ENCODE data around the gene CANX. TPM values are rescaled to one million over a fixed set of nuclear protein-coding genes. Genes with fewer than 3 reads are reported as not detected.

The CANX gene
- total RNA-seq, 1 donor from 2014 or later = 695 TPM

GRCh38 chr5:179776411-179776938 is 77.7 kb downstream of the CANX start:
- no peak for DNase-seq (ENCODE audit: low spot score)
- Mint-ChIP-seq H3K9me3 (ENCODE audit: low read depth) (no peaks in the 10 kb centered on the region), H3K27me3 (ENCODE audit: low read depth) (no peaks in the 10 kb centered on the region), H3K4me3 (ENCODE audit: unreplicated experiment) (no peak overlapping the region), H3K27ac (ENCODE audit: unreplicated experiment) (no peak overlapping the region), H3K36me3 (ENCODE audit: low read depth) (peaks cover 37% of the 10 kb centered on the region), H3K4me1 (ENCODE audit: low read depth) (no peaks in the 10 kb centered on the region)
- no peak for TF ChIP-seq CTCF (IDR thresholded peaks at IDR 0.05)

DNA sequence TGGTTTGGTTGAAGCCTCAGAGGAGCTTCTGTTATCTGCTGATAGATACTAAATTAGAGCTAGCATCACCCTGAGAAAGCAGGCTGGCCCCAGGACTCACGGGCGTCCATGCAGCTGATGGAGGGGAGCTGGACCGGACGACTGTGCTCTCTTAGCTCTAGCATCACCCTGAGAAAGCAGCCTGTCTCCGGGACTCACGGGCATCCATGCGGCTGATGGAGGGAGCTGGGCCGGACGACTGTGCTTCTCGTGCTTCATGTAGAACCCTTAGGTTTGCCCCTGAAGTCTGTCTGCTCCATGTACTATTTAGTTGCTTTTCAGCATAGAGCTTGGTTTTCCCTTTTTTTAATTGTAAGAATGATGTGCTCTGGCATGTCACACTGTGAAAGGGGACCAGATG is 78.7 kb downstream of the CANX start:
- no peak for DNase-seq (ENCODE audit: low spot score)
- Mint-ChIP-seq H3K36me3 (ENCODE audit: low read depth) (peaks cover 34% of the 10 kb centered on the region), H3K27ac (ENCODE audit: unreplicated experiment) (no peak overlapping the region), H3K4me1 (ENCODE audit: low read depth) (no peaks in the 10 kb centered on the region), H3K9me3 (ENCODE audit: low read depth) (no peaks in the 10 kb centered on the region), H3K27me3 (ENCODE audit: low read depth) (no peaks in the 10 kb centered on the region), H3K4me3 (ENCODE audit: unreplicated experiment) (no peak overlapping the region)
- TF ChIP-seq CTCF (IDR thresholded peaks at IDR 0.05) = no peak

GRCh38 chr5:179777909-179778308 is 79.1 kb downstream of the CANX start:
- Mint-ChIP-seq H3K27me3 (ENCODE audit: low read depth) (no peaks in the 10 kb centered on the region), H3K4me1 (ENCODE audit: low read depth) (no peaks in the 10 kb centered on the region), H3K9me3 (ENCODE audit: low read depth) (no peaks in the 10 kb centered on the region), H3K36me3 (ENCODE audit: low read depth) (peaks cover 31% of the 10 kb centered on the region), H3K27ac (ENCODE audit: unreplicated experiment) (no peak overlapping the region), H3K4me3 (ENCODE audit: unreplicated experiment) (no peak overlapping the region)
- DNase-seq (ENCODE audit: low spot score) = no peak
- TF ChIP-seq CTCF (IDR thresholded peaks at IDR 0.05) = no peak

DNA sequence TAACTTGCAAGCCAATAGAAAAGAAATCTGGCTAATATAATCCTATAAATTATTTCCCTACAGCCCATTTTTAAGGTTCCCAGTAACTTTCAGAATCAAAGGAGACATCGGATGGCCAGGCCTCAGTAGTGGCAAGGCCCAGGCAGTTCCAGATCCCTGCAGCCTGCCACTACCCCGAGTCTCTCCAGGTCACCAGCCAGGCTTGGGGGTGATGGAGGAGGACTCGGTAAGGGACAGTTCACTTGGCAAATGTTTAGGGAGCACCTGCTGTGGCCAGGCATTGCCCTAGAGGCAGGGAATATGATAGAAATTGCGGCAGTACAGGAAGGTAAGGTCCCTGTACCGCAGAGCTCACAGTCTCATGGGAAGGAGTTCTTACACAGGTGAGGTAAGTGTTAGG is 79.8 kb downstream of the CANX start:
- Mint-ChIP-seq H3K4me1 (ENCODE audit: low read depth) (no peaks in the 10 kb centered on the region), H3K27ac (ENCODE audit: unreplicated experiment) (no peak overlapping the region), H3K27me3 (ENCODE audit: low read depth) (no peaks in the 10 kb centered on the region)

DNA sequence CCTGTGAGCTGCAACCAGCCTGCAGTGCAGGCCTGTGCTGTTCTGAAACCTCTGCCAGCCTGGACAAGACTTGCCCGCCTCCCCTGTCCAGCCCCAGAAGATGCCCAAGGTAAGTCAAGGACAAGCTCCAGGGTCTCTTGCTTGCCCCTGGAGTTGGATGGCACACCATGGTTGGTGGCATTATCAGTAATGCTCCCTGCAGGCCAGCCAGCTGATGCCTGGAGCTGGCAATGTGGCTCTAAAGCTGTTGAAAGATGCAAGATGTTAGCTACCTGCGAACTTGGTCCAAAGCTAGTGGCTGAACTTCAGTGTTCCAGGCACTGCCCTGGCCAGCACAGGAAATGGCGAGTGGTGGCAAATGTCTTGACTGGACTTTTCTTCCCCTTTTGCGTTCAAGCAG is 81.1 kb downstream of the CANX start:
- no peaks in the 10 kb centered on the region for H3K4me1 Mint-ChIP-seq (ENCODE audit: low read depth)
- H3K9me3 Mint-ChIP-seq (ENCODE audit: low read depth) = no peaks in the 10 kb centered on the region
- no peak for TF ChIP-seq CTCF (IDR thresholded peaks at IDR 0.05)
- no peaks in the 10 kb centered on the region for H3K27me3 Mint-ChIP-seq (ENCODE audit: low read depth)
- H3K36me3 Mint-ChIP-seq (ENCODE audit: low read depth) = peaks cover 20% of the 10 kb centered on the region
- DNase-seq (ENCODE audit: low spot score) = no peak
- H3K4me3 Mint-ChIP-seq (ENCODE audit: unreplicated experiment) = no peak overlapping the region
- H3K27ac Mint-ChIP-seq (ENCODE audit: unreplicated experiment) = no peak overlapping the region

More for the DNA sequence above, 79.8 kb downstream of the CANX start:
- no peak overlapping the region for H3K4me3 Mint-ChIP-seq (ENCODE audit: unreplicated experiment)
- no peaks in the 10 kb centered on the region for H3K9me3 Mint-ChIP-seq (ENCODE audit: low read depth)
- H3K36me3 Mint-ChIP-seq (ENCODE audit: low read depth) = peaks cover 25% of the 10 kb centered on the region
- no peak for TF ChIP-seq CTCF (IDR thresholded peaks at IDR 0.05)
- DNase-seq (ENCODE audit: low spot score) = no peak
